SH-SY5Y (cell line): ENCODE results near the gene RCAN2.

Experiments used
- GATA2 ChIP-seq: IDR thresholded peaks from 2 replicates; pipeline ENCODE4 v1.6.1; 2011; ENCODE audit warnings: mild to moderate bottlenecking, low read depth, low read length
- GATA3 ChIP-seq: IDR thresholded peaks from 2 replicates; pipeline ENCODE4 v1.6.1; 2011; ENCODE audit warnings: low read depth, mild to moderate bottlenecking, low read length, moderate library complexity

The RCAN2 gene

DNA sequence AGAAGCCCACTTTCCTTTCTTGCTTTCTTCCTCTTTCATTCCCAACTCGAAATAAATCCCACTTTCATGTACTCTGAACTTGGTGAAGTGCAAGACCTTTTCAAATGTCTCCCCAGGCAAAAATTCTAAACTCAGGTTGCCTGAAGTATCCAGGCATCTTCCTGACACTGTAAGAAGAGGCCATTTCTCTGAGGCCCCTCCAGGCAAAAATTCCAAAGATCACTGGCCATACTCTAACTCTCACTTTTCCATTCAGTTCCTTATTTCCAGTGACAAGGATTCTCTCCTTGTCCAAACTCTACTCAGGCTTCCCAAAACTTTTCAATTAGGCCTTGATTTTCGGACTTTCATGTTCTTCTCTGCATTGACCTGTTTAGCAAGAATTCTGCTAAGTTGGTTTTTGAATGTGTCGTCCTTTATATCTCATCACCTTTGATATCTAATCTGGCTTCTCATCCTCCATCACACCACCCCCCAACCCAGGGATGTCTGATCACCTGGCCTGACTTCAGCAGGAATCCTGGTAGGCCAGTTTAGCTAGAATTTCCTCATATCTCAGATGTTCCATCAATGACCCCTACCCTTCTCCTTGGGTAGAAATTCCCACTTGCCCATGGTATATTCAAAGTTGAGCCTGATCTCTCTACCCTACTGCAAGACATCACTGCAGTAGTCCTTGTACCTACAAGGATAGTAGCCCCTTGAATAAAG, 124.9 kb downstream of the RCAN2 start:
- no peak for TF ChIP-seq GATA2
- TF ChIP-seq GATA3: no peak

DNA sequence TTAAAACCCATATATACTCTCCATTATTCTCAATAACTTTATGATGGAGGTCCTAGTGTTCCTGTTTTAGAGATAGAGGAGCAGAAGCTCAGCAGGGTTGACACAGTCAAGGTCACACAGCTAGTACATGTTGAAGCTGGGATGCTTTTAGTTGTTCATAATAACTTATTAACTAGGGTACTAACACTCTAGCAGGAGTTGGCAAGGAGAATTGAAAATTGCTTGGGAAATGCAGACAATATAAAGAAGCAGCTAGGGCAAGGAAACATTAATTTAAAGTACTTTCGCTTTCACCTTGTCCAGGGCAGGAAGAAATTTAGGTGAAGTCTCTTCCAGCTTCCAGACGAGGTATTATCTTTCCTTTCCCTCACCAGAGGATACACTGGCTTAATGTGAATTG, 133.7 kb downstream of the RCAN2 start:
- no peak for TF ChIP-seq GATA3
- no peak for TF ChIP-seq GATA2

DNA sequence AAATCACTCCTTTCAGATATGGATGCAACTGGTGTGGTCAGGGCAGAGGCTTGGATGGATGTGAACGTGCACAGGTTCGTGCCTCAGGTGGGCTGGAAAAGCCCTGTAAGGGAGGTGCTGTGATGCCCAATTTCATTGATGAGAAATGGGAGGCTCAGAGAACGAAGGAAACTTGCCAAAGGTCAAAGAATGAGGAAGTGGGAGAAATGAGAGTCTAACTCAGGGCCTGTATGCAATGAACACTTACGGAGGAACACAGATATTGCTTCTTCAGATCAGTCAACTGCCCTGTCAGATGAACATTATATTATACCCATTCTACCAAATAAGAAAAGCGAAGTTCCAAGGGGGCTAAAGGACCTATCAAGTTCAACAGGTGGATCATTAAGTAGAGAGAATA, 134.7 kb downstream of the RCAN2 start:
- TF ChIP-seq GATA3 (no peak), GATA2 (no peak)

DNA sequence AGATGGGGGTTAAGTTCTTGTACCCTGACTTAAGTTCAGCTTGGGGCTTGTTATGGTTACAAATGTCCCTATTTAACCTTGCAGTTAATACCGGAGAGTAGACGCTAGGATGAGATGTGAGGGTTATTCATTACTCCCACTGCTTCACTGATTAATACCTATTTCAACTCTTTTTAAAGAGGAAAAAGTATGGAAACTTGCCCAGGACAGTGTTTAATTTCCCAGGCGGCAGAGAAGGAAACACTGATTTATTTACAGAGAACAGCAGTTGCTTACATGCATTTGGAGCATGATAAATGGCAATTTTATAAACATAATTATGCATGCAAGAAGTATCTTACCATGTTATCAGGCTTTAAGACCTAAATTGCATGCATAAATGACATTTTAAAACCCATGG, 137.7 kb downstream of the RCAN2 start:
- no peak for TF ChIP-seq GATA3
- no peak for TF ChIP-seq GATA2

DNA sequence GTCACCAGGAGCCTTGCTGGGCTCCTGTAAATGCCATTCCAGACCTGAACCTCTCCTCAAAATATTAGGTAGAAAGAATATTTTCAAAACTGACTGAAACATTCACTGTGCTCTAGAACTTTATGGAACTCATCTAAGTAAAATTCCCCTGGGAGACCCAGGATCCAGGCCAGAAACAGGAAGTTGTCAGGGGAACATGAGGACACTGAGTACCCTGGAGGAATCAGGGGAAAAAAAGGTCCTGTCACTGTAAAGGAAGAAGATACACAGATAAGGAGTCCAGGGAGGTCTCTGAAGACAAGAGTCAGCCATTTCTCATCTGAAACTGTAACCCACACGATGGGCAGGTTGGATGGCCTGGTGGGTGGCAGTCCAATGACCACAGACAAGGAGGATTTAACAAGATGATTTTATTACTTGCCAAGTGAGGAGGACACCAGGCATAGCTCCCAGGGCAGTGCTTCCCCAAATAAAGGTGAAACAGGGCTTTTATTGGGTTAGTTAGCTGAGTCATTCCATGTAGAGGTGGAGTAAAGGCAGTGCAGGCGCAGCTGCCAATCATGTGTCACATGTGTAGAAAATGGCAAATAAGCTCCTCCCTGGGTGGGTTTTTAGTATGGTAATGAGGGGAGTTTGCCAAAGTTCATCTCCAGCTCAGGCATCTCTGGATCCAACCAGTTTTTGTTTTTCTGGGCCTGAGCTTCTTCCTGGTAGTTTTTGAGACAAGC, 138.5 kb downstream of the RCAN2 start:
- TF ChIP-seq GATA2 (no peak), GATA3 (no peak)

DNA sequence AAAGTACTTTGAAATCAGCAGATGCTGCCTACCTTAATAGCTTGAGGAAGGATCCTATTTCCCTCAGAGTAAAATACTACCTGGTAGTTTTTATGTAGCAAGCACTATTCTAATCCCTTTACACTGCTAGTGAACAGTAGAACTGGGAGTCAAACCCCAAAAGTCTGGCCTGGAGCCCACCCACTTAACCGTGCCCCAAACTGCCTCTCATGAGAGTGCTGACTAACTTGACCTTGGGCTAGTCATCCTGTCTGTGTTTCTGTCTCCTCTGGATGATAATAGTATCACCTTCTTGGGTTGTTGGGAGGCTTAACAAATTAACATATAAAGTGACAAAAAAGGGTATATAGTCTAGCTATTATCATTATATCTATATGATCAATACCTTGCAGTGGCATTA, 140.5 kb downstream of the RCAN2 start:
- TF ChIP-seq GATA3 (no peak), GATA2 (no peak)

DNA sequence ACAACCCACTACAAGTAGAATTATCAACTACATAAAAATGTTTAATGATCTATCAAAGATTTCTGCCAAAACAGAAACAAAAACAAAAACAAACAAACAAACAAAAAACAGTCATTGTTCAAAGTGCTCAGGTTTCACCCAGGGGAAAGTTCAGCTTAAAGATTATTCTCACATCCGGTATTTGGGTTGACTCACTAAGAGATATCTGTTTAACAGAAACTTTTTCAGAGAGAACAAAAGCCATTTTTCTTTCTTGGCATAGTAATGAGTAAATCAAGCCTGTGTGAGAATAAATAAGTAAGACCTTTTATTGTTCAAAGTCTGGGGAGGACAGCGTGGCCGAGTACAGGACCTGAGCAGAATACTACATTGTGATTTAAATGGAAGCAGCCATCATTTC, 143.6 kb downstream of the RCAN2 start:
- TF ChIP-seq GATA3 (no peak), GATA2 (no peak)

DNA sequence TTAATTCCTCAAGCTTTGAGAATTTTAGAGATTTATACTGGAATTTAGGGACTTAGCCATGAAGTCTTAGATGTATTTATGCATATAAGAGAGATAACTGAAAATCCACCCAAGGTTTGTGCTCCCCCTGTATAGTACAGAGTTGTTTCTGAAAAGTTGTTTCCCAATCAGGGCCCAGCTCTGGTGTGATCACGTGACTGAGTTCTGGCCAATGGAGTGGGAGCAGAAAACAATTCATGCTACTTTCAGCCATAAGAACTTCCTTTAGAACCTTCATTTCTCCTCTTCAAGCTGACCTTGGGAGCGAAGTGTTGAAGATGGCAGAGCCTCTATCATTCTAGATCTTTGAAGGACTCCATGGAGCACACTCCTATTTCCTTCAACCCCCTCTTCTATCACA, 151.0 kb downstream of the RCAN2 start:
- TF ChIP-seq GATA2: no peak

DNA sequence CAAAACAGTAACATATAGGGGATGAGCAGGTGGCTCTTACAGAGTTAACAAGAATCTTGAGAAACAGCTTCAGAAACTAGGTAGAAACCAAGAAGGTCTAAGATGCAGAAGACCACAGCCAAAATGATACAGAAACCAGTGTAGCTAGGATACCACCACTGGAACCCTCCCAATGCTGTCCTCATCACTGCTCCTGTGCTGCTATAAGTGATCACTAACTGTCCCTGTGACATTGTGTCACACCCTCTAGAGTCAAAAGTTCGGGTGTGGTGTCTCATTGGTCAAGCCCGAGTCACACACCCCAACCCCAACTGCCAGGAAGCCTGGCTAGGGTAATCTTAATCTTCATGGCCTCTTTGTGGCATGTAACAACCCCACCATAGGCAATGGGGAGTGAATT, 153.1 kb downstream of the RCAN2 start:
- no peak for TF ChIP-seq GATA3

DNA sequence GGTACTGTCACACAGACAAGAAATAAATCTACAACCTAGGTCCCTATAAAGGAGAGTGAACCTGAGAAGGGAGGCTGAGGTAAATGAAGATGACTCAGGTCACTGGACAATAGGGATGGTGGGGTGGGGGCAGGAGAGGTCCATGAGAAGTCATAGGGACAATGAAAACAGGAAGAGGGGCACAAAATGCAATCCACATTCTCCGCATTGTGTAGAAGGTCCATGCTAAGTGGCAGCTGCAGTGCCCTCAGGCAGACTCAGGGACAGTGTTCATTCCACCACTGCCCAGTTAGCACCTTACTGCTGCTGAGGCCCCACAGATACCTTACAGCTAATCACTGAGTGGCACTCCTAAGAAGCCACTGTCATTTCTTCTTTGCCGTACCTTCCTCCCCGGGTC, 156.8 kb downstream of the RCAN2 start:
- no peak for TF ChIP-seq GATA2
- TF ChIP-seq GATA3: no peak

DNA sequence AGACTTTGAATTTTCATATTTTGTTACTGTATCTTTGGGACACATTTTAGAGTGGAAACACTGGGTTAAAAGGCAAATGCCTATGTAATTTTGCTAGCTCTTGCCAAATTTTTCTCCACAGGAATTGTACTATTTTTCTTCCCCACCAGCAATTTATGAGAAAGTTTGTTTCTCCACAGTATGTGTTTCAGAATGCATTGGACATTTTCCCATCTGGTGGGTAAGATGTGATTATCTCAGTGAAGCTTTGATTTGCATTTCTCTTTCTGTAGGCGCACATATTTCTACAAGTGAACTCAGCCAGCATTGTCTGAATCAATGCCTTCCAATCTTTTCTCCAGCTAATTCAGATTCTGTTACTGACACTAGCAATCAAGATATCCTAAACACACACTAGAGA, 157.8 kb downstream of the RCAN2 start:
- TF ChIP-seq GATA2 (no peak), GATA3 (no peak)

DNA sequence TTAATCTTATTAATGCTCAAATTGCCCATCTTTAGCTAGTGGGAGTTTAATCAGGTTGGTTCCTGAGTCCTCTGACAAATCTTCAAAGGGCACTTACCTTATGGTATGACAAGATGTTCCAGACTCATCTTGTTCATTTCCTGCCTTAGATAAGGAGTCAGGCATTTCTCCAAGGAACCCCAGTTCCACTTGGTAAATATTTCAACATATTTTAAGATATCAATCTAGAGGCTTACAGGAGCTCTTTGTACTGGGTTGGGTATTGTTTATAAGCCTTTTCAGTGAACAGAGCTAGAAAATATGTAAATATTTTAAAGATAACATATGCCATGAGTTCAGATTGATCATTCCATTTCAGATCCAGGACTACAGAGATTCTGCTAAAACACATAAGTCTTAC, 159.8 kb downstream of the RCAN2 start:
- TF ChIP-seq GATA3 (no peak), GATA2 (no peak)

DNA sequence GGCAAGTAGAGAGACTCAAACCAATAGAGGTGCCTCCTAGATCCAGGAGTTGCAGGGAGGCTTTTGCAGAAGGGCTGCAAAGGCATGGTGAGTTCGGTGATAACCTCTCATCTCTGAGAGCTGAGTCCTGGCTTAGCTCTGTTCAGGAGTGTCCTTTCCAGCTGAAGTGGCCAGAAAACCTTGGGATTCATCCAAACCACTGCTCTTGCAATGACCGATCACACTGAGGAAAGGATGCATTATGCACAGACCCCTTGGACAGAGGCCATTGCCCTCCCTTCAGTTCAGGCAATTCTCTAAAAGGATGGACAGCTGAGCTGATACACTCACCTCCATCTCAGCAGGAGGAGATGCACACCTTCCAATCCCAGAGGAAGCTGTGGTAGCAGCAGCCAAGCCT, 161.7 kb downstream of the RCAN2 start:
- TF ChIP-seq GATA3: no peak
- no peak for TF ChIP-seq GATA2

DNA sequence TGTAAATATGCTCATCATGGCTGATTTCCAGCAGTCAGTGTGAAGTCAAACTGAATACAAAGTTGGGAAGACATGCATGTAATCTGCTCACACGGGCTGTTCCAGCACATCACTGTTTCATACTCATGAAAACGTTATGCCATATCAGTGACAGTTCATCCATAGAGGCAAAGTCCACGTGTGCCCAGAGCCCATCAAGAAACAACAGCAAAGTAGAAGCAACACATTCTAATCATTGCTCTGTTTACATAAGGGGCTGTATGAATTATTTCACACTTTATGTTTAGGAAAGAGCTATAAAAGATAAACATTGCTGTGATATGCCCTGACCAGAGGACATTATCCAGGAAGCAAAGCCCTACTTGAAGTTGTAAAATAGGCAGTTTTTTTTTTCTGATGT, 163.5 kb downstream of the RCAN2 start:
- no peak for TF ChIP-seq GATA3
- TF ChIP-seq GATA2: no peak

DNA sequence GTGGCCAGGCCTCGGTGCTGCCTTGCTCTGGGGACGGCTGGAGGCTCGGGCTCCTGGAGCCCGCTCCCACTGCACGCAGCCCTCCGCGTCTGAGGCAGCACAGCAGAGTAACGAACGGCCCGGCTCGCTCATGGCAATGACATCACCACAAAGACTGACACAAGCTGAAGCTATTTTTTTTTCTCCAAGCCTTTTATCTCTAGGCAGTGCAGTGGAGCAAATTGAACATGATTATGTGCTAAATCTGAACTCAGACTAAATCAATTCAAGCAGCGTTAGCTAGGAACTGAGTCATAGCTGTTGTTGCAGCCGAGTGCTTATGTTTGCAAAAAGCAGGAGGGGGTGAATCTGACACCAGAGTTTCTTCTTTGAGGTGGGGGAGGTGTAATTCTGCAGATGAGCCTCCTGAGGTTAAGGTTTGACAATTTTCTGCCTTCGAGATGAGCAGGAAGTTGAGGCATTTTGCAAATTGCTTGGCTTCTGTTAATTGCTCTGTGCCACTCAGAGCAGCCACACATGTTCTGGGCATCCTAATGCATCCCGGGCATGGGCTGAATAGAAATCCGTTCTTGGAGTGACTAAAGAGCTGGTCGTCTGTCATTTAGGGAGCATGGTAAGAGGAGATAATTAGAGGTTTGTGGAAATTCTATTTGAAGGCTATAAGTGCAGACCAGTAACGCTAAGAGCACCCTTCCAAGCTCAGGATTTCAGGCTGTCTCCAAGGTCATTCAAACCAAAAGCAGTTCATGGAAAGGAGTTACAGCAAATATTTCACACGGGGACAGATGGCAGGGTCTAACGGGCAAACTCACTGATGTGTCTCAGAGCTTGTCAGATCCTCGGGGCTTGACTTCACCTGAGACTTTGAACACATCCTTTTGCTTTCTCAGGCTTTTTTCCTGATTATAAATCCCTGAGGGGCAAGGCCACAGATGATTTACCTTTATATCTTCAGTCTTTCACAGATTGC, 165.4 kb downstream of the RCAN2 start:
- TF ChIP-seq GATA2 (no peak), GATA3 (no peak)
